NCI-H187 (cell line): ENCODE results near the gene EMC8.

Experiments
- DNase-seq, 2 experiments: peaks; one replicate each; lab custom pipeline; 2025; lab: John Stamatoyannopoulos, UW

Gene EMC8

DNA sequence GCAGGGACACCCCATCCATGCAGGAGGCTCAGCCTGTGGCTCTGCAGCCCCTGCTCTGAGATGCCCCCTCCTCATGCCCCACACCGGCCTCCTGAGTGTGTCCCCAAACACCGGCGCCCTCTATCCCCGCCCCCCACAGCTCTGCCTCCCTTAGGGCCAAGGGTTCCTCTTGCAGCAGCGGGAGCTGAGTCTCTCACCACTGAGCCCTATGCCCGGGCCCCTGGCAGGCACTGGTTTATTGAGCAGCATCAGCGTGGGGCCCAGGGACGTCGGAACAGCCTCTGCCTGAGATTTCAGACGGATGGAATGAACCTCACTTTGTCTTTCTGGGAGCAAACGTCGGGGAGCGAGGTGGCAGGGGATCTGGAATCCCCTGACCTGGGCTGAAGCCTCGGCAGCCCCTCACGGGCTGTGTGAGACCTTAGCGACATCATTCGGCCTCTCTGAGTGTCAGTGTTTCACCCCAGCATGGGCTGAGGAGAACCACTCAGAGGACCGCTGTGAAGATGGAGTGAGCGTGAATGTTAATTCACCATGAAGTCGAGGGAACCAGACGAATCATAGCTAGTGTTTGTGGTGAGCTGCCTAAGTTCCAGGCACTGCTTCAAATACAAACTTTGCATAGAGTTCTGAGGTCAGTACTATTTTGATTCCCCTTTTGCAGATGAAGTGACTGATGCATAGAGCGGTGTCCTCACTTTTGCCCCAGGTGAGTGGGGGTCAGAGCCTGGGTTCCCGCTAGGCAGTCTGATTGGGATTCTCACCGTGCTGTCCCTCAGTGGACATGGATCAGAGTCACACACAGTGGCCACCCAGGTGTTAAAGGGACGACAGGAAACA lies 43.2 kb downstream of the EMC8 start:
- no peak for DNase-seq

DNA sequence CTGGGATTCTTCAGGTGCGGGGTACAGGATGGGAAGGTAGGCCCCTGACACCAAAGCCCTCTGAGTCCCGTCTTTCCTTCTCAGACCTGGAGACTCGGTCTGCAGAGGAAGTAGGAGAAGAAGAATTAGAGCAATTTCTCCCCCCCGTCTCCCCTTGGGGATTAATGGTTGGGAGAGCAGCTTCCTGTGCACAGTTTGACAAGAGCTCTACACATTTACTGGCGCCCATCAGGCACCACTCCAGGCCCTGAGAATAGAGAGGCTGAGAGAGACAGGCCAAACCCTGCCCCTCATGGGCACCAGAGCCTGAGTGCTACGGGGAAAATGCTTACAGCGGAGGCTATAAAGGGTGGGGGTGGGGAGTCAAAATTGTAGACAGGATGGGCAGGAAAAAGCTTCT lies 44.9 kb downstream of the EMC8 start:
- DNase-seq: peak; percentile 30 to 55

DNA sequence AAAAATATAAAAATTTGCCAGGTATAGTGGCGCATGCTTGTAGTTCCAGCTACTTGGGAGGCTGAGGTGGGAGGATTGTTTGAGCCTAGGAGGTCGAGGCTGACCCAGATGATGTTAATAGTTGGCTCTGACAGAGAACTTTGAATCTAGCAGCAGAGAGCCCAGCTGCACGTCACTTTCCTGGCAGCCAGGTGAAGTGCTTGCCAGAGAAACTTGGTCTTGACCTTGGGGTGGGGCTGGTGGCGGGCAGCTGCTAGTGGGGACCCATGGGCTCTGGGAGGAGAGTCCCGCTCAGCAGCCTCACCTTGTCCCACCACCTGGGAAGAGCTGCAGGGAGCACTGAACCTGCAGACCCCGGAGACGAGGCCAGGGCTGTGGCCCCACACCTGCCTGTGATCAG lies 45.4 kb downstream of the EMC8 start:
- DNase-seq: no peak

DNA sequence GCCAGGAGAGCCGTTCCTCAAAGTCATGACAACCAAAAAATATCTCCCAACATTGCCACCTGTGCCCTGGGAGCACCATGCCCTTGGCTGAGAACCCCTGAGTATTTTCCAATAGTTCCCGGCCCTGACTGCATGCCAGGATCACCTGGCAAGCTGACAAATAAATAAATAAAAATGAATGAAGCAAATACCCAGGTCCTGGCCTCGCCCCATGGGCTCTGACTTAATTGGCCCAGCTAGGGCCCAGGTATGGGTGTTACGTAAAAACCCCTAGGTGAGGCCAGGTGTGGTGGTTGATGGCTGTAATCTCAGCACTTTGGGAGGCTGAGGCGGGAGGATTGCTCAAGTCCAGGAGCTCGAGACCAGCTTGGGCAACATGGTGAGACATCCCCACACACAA lies 45.8 kb downstream of the EMC8 start:
- no peak for DNase-seq

DNA sequence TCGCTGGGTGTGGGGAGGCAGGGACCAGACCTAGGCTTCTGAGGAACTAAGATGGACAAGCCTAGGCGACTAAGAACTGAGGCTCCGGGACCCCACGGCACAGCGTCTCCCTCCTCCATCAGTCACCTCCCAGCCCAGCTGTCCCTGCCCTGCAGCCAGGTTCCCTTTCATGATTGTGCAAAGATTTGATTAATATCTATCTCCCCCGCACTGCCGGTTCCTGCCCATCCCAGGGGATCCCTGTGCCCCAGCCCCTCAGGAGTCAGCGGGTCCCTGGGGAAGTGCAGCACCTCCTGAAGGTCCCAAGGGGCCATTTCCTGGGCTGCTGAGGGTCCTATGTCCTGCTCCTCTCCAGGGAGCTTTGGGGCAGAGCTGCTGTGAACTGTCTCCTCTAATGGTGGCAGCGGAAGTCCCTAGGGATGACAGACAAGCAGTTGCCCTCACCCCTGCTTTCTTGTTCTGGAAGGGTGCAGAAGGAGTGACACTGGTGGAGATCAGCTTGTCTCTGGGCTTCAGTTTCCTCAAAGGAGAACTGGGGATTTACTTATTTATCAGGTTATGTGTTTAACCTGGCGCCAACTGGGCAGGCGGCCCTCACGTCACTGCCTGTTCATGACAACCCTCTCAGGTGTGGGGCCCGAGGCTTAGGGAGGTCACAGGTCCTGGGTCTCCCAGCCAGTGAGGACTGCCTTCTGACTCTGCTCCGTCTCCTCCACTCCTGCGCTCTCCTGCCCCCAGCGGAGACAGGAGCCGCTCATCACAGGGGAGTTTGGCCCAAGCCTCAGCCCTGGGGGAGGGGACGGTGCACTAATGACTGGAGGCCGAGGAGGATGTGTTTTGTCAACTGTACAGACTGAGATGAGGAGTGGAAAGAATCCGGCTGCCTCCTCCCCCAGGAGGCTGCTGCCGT lies 46.6 kb downstream of the EMC8 start:
- no peak for DNase-seq

DNA sequence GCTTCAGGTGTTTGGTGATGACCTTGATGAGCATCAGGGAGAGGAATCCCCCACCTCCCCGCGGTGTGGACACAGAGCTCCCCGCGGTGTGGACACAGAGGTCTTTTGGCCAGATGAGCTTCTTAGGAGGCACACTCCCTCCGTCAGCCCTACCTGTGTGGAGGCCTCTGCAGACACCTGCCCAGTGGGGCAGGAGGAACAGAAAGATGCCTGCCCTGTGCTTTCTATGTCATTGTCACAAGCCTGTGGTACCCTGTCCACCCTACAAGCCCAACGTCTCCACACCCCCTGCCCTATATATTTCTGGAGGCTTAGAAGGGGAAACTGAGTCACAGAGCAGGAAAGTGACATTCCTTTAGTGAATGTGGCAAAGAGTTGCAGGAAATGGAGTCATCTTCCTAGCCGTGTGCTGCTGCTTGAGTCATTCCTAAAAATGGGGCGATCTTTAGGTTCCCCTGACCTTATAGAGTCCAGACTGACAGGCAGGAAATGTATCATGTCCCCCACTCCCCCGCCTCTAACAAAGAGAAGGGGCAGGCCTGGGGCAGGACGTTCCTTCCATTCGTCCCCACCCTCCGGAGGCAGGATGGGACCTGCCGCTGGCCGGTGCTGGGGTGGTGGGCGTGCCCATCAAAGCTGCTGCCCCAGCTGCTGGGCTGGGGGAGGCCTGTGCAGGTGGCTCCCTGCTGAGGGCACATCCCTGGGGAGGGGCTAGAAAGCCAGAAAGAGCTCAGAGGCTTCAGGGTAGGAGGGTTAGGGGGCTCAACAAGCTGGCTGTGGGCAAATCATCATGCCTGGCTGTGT lies 47.4 kb downstream of the EMC8 start:
- DNase-seq: no peak

DNA sequence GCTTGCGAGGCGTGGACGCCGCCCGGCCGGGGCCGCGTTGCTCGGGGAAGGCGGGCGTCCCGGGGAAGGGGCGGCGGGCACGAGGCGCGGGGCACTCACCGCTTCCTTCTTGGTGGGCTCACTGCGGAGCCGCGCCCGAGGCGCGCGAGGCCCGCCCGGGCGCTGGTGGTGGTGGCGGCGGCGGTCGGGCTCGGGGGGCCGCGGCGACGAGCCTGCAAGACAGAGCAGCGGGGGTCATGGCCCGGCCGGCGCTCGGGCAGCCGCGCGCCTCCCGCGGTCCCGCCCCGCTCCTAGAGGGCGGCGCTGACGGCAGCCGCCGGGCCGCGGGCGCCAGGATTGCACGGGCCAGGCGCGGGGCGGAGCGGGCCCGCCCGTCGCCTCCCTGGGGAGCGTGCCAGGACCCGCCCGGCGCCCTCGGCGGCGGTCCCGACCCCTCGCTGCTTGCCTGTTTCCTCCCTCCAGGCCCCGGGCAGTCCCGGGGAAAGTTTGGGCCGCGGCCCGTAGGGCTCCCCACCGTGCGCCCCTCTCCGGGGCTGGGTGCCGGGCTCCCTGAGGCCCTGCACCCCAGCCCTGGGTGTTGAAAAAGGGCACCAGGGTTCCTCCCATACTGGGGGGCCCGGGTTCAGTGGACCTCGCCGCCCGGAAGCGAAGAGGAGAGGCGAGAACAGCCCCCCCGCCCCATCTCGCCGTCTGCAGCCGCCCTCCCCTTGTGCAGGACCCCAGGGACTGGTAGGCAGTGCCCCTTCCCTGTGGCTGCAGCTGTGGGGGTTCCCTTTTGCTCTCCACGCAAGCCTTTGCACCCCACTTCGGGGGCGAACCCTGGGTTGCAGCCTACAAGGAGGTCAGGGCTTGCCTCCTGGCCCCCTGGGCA lies 48.3 kb downstream of the EMC8 start, which contains the start of gene C16orf74:
Gene C16orf74, minus strand, starts transcription at position 270 of the 871 bp plus-strand sequence. CDS start 15,879 bp downstream, outside the sequence.
- no peak for DNase-seq

DNA sequence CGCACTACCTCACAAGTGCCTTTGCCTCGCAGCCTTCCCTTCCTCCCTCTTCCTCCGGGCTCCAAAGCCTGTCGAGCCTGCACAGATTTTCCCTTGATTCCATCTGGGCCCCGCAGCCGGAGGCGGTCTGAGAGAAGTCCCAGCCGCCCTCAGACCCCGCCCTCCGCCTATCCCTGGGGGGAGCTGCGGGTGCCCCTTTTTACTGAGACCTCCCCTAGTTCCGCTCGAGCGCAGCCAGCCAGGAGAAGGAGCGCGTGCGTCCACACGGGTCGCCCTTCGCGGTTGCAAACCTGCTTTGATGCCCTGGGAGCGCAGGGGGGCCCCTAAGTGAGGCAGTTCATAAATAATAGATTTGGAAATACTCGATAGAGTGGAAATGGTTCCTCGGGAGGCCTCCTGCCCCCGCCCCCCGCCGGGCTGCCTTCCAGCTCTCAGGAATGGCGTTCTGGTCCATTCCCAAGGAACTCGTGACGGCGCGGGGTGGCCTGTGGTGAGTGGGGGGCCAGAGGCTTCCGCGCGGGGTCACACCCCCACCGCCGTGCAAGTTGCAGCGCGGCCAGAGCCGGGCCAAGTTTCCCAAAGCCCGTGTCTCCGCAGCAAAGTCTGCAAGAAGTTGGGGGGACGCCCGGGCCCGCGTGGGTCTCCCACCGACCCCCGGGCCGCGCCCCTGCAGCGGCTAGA lies 49.1 kb downstream of the EMC8 start:
- DNase-seq: no peak

DNA sequence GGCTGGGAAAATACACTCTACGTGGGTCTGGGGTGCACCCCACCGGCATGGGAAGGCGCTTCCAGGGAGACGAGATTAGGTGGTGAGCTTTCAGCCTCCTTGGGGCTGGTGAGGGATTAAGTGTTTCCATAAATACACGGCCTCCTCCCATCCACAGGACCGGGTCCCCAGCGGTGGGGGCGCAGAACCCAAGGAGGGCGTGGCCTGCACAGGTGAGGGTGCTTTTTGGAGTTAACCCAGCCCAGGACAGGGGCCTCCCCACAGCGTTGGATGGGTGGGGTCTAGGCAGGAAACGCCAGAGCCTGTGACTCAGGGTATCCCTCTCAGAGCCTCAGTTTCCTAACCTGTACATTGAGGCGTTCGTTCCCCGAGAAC lies 49.6 kb downstream of the EMC8 start:
- no peak for DNase-seq

DNA sequence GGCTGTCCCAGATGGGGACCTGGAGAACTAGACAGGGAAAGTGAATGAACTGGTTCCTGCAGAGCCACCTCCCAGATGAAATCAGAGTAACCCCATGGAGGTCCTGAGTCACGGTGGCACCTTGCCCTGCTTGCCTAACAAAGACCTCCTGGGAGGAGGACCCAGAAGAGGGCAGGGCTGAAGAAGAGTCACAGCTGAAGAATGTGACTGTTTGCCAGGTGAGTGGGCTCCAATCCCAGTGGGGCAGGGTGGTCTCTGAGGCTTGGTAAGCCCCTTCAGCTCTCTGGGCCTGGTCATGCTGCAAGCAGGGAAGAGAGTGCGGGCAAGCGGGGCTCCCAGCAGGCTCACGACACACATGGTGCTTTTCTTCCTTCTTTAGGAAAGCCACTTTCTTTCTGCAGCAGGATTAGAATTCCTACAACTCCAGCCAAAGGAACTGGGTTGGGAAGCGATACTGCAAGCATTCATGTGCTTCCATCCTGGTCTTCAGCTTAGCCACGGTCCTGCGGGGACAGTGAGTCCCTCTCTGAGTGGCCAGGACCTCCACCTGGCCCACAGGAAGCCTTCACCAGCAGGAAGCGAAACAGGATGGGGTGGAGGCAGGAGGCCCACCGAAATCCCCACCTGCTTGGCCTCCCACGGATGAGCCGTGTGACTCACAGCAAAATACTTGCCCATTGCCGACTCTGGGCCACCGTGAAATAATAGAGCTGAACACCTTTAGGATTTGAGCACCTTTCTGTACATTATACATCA lies 52.7 kb downstream of the EMC8 start:
- DNase-seq: no peak

DNA sequence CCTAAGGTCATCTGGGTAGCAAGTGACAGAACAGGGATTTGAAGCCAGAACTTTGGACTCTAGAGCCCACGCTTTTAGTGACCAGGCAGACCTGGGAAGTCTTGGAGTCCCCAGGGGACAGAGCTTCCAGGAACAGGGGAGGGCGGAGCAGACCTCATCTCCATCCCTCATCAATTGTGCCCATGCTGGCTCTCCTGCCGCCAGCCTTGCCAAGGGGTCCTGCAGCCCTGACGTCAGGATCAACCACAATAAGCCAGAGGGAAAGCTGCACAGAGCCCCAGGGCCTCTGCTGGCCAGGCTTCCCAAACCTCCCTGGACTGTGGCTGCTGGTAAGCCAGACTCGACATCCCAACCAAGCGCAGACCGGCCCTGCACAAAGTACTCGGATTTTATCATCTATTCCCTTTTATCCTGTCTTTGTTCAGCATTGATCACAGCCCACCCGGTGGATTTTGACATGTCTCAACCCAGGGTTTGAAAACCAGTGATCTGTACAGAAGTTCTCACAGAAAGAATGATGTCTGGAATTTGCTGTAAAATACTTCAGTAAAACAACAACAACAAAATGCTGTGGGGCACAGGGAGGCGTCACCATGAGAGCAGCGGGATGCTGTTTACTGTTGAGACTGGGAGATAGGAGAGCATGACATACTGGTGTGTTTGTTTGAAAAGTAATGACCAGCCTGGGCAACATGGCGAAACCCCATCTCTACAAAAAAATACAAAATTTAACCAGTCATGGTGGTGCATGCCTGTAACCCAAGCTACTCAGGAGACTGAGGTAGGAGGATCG lies 60.2 kb downstream of the EMC8 start:
- DNase-seq: no peak

DNA sequence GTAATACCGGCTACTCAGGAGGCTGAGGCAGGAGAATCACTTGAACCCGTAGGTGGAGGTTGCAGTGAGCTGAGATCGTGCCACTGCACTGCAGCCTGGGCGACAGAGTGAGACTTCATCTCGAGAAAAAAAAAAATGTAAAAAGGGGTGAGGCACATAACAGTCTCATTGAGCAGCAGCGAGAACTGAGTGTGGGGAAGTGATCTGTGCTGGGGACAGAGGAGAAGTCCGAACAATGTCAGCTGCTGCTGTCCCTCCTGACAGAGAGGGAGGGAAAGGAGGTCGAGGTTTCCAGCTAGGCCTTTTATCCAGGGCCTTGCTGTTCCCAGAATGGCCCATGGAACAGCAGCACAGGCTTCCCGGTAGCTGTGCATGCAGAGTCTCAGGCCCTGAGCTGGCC lies 62.4 kb downstream of the EMC8 start:
- no peak for DNase-seq

DNA sequence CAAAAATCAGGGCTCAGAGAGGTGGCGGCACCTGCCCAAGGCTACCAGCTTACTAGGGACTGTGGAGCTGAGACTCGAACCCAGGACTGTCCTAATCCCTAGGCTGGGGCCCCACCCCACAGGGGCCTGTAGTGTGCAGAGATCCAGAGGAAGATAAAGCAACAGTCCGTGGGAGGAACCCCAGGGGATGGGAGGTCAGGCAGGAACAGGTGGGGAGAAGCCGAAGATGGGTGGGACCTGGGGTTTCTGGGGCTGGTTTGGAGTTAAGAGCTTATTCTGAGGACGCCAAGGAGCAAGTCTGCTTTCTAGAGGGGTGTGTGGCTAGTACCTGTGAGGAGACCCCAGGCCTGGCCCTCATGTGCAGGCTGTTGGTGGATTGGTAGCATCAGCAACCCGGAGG lies 63.4 kb downstream of the EMC8 start:
- no peak for DNase-seq

DNA sequence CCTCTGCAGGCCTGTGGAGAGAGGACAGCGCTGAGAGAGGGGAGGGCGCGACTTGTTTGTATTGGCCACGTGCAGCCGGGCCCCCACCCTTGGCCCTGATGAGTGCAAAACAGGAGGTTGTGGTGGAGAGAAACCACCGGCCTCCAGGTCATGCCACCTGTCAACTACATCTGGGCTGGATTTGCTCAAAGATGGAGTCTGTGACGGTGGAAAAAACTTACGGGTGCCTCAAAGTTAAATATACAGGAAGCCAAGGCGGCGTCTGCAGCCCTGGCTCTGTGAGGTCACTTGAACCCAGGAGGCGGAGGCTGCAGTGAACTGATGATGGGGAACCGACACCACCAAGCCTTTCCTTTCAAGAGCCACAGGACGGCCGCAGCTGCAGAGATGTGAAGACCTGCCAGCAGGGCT lies 64.1 kb downstream of the EMC8 start:
- no peak for DNase-seq

DNA sequence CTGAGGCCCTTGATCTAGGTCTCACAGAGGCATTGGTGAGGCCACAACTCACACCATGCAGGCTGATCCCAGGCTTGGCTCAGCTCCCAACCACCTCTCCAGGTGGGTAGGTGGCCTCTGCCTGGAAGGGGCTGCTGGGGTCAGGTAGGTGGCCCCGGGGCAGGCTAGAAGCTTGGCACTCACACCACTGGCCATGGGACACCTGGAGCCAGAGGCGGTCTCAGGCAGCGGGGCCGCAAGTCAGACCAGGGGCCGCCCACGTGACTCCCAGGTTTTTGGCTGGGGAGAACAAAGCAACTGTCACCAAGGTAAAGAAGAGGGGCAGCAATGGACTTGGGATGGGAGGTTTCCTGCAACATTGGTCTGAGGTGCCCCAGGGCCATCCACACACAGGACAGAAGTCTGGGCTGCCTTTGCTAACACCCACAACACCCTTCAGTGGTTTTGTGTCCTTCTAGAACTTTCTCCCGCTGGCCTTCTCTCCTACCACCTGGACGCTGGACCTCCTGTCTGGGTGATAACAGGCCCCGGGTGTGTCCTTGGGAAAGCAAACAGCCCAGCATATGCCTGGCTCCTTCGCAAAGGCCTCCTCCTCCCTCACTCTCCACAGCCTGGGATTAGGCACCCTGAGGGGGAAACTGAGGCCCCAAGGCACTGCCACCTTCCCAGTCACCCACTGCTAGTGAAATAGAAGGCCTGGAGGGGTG lies 64.9 kb downstream of the EMC8 start:
- DNase-seq: no peak

DNA sequence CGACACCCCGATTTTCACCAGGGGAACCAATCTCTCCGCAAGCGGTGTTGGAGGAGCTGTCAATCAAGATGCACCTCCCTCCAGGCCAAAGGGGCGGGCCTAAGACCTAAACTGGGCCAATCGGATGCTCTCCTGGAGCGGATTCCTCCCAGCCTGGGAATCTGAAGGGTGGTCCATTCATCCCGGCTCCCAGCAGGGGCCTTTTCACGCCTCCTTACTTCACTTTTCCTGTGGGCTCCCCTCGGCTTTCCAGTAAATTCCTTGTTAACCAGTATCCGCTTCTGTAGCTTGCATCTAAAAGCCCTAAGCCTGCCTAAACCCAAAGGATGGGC lies 65.5 kb downstream of the EMC8 start:
- DNase-seq: no peak

DNA sequence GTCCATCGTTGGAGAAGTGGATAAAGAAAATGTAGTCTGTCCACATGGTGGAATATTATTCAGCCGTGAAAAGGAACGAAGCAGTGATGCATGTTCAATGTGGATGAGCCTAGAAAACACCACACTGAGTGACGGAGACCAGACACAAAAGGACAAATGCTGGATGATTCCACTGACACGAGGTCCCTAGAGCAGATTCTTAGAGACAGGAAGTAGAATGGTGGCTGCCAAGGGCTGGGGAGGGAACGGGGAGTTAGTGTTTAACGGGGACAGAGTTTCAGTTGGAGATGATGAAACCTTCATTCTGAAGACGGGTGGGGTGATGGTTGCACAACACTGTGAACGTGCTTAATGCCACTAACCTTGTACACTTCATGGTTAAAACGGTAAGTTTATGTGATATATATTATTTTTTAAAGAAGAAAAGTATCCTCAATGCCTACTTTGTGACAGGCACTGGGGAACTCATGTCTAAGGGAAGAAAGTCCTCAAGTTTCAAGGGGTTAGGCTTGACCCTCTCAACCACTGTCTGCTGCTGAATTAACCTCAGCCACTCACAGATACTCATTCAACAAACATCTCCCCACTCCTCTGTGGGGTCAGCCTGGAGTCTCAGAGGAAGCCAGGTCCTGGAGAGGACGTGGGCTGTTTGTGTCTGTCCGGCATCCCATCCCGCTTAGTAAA lies 66.0 kb downstream of the EMC8 start:
- no peak for DNase-seq

DNA sequence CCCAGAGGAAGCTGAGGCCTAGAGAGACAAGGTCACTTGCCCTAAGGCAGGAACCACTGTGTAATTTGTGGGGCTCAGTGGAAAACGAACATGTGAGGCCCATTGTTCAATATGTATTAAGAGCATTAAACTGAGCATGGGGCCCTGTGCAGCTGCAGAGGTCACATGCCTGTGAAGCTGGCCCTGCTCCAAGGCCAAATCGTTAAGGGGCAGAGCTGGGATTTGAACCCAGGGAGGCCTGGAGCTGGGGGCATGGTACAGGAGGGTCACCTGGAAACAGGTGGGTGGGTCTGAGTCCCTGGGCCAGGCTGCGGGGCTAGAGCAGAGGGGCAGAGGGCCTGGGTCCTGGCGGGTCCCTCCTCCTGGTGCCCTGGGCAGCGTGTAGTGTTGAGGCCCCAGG lies 68.2 kb downstream of the EMC8 start:
- DNase-seq: no peak
